RCC 7860 (cell line): ENCODE measurements around the gene ARPIN.
A peak's percentile ranks its signal among the peaks of the same experiment; 100 is the strongest.

Source experiments
- DNase-seq: peaks from one replicate; pipeline ENCODE4 v3.0.0-alpha.2; 2015; ENCODE audit warnings: low spot score
- FAIRE-seq: peaks from 2 replicates; lab custom pipeline; 2012; peaks lifted over from hg19 to GRCh38; lab: Jason Lieb, UNC

Gene ARPIN

GRCh38 chr15:89847101-89847500 lies 65.7 kb downstream of the ARPIN start:
- DNase-seq (no peak), FAIRE-seq (no peak)

- DNase-seq: peak; percentile 89
- peak; percentile 93 for FAIRE-seq
These were observed 67.4 kb downstream of the ARPIN start for GRCh38 chr15:89845305-89845893.
